ENCODE measurements around the gene CCDC6.

DNA sequence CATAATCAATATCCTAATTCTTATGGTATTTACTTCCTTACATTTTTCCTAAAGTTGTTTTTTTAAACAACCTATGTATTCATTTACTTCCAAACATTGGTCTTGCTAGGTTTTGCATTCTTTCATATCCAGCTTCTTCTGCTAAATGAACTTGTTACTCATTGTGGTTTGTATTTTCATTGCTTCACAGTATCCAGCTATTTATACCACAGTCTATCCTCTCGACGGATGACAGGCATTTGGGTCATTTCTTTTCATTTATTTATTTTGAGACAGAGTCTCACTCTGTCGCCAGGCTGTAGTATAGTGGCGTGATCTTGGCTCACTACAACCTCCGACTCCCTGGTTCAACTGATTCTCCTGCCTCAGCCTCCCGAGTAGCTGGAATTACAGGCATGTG, 66.8 kb downstream of the CCDC6 start:
- TF ChIP-seq POLR2A (IDR thresholded peaks at IDR 0.05) = no peak
- TF ChIP-seq, protein P1, sequence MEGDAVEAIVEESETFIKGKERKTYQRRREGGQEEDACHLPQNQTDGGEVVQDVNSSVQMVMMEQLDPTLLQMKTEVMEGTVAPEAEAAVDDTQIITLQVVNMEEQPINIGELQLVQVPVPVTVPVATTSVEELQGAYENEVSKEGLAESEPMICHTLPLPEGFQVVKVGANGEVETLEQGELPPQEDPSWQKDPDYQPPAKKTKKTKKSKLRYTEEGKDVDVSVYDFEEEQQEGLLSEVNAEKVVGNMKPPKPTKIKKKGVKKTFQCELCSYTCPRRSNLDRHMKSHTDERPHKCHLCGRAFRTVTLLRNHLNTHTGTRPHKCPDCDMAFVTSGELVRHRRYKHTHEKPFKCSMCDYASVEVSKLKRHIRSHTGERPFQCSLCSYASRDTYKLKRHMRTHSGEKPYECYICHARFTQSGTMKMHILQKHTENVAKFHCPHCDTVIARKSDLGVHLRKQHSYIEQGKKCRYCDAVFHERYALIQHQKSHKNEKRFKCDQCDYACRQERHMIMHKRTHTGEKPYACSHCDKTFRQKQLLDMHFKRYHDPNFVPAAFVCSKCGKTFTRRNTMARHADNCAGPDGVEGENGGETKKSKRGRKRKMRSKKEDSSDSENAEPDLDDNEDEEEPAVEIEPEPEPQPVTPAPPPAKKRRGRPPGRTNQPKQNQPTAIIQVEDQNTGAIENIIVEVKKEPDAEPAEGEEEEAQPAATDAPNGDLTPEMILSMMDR (IDR thresholded peaks at IDR 0.05) = no peak
- TF ChIP-seq POLR2AphosphoS5 (IDR thresholded peaks at IDR 0.05) = no peak

Data from prostate gland (tissue), 2 donors.